Urinary bladder (tissue), 4 donors: Measurements from ENCODE around the gene DHFR. TPM values are rescaled to one million over a fixed set of nuclear protein-coding genes. Genes with fewer than 3 reads are reported as not detected.

Experiments
- DNase-seq: peaks from one replicate; pipeline ENCODE4 v3.0.0-alpha.2; 2015; ENCODE audit errors: extremely low spot score
- H3K27ac ChIP-seq: one replicate; pipeline ENCODE4 v1.5.1; 2013; ENCODE audit warnings: low read depth, mild to moderate bottlenecking, moderate library complexity
- H3K36me3 ChIP-seq: one replicate; pipeline ENCODE4 v1.6.1; 2013; ENCODE audit warnings: mild to moderate bottlenecking, moderate library complexity; ENCODE audit not compliant: insufficient read depth
- H3K4me1 ChIP-seq: one replicate; pipeline ENCODE4 v1.6.1; 2013; ENCODE audit warnings: mild to moderate bottlenecking, moderate library complexity; ENCODE audit not compliant: insufficient read depth
- H3K4me3 ChIP-seq: one replicate; pipeline ENCODE4 v1.5.1; 2013; ENCODE audit warnings: low read depth, low read length
- WGBS: extraction: QIAGEN DNeasy Blood & Tissue Kit; methylation state at CpG from one replicate; pipeline ENCODE4 v1.1.7; 2013; 5-methylcytosine and 5-hydroxymethylcytosine counted together
- polyA plus RNA-seq: library from polyadenylated mRNA; stranded (reverse); fragments of 200-250 nt; gene quantifications from one replicate; pipeline ENCODE4 v1.2.3, GENCODE V29; 2013
- total RNA-seq: library from RNA; depleted of rRNA; stranded (reverse); fragments of >200 nt; gene quantifications from one replicate; pipeline ENCODE4 v1.2.3, GENCODE V29; 2014
- donor health status: healthy with polysubstance abuse.
- donor health status: healthy.

The DHFR gene
- total RNA-seq (30.5 TPM), polyA plus RNA-seq (11.3 TPM)

DNA sequence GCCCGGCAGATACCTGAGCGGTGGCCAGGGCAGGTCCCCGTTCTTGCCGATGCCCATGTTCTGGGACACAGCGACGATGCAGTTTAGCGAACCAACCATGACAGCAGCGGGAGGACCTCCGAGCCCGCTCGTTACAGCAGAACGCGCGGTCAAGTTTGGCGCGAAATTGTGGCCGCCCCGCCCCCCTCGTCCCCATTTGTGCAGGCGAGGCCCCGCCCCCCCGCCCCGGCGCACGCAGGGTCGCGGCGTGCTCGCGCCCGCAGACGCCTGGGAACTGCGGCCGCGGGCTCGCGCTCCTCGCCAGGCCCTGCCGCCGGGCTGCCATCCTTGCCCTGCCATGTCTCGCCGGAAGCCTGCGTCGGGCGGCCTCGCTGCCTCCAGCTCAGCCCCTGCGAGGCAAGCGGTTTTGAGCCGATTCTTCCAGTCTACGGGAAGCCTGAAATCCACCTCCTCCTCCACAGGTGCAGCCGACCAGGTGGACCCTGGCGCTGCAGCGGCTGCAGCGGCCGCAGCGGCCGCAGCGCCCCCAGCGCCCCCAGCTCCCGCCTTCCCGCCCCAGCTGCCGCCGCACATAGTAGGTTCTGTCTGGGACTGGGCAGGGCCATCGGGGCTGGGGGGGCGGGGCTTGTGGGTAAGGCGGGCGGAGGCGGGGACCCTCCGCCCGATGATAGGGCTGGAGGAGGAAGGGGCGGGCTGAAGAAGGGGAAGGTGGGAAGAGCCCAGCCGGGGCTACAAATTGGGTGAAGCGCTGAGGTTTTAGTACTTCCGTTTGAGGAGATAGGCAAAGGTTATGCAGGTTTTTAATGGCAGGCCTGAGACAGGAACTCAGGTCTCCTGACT, at the start of gene DHFR, which contains the start of gene MSH3:
DHFR (minus strand) TSS at position 593 of the 840 bp plus-strand sequence; CDS start at position 99, 494 bp downstream.
MSH3 (plus strand) TSS at position 262 of the 840 bp plus-strand sequence; CDS start at position 338, 76 bp downstream.
- DNase-seq: peak; percentile 69
- WGBS: under 1% methylated on average over 74 of the region's 74 CpGs
- Histone ChIP-seq H3K4me1 (peaks cover 3% of the 10 kb centered on the region), H3K4me3 (peak within 1 kb of the TSS; percentile 89), H3K27ac (peak within 1 kb of the TSS; percentile 86), H3K36me3 (peaks cover 2% of the 10 kb centered on the region)

DNA sequence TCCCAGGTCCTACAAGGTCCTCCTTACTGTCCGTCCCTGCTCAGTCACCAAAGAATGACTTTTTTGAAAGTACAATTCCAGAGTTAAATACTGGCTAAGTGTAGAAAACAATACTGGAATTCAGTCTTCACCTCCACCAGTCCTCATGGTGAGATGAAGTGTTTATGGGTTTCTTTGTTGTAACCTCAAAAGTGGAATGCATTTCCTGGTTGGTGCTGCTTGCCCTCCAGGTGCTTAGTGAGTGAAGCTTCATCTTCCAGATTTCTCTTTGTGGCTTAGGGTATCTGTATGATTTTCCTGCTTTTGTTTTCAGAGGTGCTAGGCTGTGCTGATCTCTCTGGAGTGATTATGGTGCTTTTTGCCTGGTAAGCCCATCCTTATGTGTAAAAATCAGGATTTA, 49.4 kb upstream of the DHFR start:
- Histone ChIP-seq H3K36me3 (peaks cover 7% of the 10 kb centered on the region), H3K4me1 (no peaks in the 10 kb centered on the region), H3K4me3 (no peak overlapping the region), H3K27ac (no peak overlapping the region)
- no peak for DNase-seq
- WGBS: 86% methylated on average over 1 of the region's 1 CpG

DNA sequence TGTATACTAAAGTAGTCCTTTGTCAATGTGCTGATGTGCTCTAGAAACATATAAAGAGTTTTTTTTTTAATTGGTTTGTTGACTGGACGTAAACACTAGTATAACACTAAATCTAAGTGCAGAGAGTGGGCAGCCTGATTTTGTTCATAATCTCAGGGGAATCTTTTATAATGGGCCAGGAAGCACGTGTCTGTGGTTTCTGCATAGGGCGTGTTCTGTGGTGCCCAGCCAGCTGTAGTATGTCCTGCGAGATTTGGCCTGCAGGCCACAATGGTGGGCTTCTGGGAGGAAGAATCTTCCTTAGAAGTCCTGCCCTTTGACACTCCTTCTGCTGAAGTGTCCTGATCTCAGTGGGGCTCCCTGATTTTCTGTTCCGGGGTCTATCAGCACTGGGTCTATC, 49.0 kb upstream of the DHFR start:
- H3K36me3 ChIP-seq: peaks cover 7% of the 10 kb centered on the region
- 74% methylated on average over 5 of the region's 5 CpGs for WGBS

DNA sequence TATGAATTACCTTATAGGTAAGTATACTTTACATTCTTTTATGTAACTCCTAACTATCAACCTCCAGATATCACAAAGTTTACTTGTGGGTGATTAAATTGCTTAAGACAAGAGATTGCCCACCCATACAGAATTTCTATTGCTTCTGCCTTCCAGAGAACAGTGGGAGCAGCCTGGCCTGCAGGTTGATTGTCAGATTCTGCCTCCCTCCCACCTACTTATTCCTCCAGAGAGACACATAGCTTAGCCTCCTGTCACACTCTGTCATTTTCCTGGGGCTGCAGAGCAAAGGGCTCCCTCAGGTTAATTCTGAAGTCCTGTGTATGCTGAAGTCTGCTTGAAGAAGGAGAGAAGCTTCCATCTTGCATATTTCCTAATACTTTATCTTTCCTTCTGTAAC, 48.5 kb upstream of the DHFR start:
- Histone ChIP-seq H3K4me1 (no peaks in the 10 kb centered on the region), H3K4me3 (no peak overlapping the region), H3K36me3 (peaks cover 7% of the 10 kb centered on the region), H3K27ac (no peak overlapping the region)
- no peak for DNase-seq

More for the DNA sequence above, 49.0 kb upstream of the DHFR start:
- Histone ChIP-seq H3K4me3 (no peak overlapping the region), H3K4me1 (no peaks in the 10 kb centered on the region), H3K27ac (no peak overlapping the region)
- no peak for DNase-seq

DNA sequence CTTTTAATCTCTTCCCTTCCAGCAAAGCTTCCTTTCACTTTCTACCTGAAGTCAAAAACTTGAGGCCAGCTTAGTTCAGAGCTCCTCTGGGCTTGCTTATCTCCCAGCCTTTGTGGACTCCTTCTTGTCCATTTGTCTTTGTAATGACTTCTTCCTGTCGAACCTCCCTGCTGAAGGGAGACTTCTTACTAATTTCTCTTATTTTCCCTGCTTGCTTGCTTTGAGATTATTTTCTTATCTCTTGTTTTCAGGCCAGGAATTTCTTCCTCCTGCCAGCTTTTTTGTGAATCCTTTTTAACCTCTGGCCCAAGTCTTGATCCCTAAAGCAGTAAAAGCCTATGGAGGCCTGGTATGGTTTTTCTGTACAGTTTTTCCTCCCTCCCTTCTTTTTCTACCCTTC, 46.8 kb upstream of the DHFR start:
- DNase-seq: no peak
- Histone ChIP-seq H3K27ac (no peak overlapping the region), H3K36me3 (peaks cover 7% of the 10 kb centered on the region), H3K4me3 (no peak overlapping the region), H3K4me1 (no peaks in the 10 kb centered on the region)
- WGBS: 40% methylated on average over 1 of the region's 1 CpG

DNA sequence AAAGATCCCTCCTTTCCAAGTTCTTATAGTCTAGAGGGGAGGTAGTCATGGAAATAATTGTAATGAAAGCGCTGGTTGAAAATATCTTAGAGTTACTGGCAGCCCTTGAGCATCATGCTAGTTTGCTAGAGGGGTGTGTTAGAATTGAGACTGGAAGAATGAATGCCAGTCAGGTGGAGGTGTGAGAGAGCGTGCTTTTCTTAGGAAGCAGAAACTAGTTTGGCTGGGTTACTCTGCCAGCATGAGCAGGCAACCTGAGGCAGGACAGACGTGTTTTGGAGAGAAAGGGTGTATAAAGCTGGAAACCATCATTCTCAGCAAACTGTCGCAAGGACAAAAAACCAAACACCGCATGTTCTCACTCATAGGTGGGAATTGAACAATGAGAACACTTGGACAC, 43.6 kb upstream of the DHFR start:
- Histone ChIP-seq H3K4me1 (no peaks in the 10 kb centered on the region), H3K4me3 (no peak overlapping the region), H3K36me3 (peaks cover 7% of the 10 kb centered on the region), H3K27ac (no peak overlapping the region)
- WGBS: 77% methylated on average over 5 of the region's 5 CpGs
- DNase-seq: no peak

DNA sequence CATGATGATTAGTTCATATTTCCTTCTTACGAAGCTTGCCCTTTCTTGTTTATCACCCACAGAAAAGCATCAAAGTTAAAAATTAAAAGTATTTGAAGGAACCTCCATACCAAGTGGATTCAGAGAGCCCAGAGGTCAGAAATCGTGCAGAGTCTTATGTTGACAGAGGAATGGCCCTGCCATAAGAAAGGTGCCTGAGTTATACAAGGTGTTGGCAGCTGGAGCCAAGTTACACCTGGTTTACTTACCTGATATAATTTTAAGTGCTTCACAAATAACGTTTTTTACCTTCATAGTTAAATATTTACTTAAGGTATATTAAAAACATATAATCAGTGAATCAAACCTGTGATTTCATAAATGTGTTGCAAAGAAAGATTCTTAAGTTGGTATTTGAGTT, 42.3 kb upstream of the DHFR start:
- 78% methylated on average over 3 of the region's 3 CpGs for whole genome bisulfite sequencing
- no peak for DNase-seq
- Histone ChIP-seq H3K4me1 (no peaks in the 10 kb centered on the region), H3K27ac (no peak overlapping the region), H3K4me3 (no peak overlapping the region), H3K36me3 (peaks cover 5% of the 10 kb centered on the region)

DNA sequence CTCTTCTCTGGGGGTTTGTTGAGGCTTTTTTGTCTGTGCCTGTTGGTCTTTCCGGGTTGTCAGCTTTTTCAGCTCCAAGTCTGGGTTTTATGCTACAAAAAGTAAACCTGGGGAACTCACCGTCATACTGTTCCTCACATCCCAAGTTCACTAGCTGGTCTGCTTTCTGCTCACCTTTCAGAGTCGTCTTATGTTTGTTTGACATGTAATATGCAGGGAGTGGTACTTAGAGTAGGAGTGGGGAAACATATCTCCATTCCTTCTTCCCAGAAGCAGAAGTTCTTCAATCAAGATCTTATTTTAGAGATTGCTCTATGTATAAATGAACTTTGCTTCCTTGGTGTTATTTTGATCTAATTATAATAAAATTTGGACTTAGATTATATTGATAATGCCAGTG, 41.7 kb upstream of the DHFR start:
- no peaks in the 10 kb centered on the region for H3K4me1 ChIP-seq
- WGBS: 90% methylated on average over 3 of the region's 3 CpGs
- no peak overlapping the region for H3K4me3 ChIP-seq
- DNase-seq: no peak
- peaks cover 3% of the 10 kb centered on the region for H3K36me3 ChIP-seq
- H3K27ac ChIP-seq: no peak overlapping the region

DNA sequence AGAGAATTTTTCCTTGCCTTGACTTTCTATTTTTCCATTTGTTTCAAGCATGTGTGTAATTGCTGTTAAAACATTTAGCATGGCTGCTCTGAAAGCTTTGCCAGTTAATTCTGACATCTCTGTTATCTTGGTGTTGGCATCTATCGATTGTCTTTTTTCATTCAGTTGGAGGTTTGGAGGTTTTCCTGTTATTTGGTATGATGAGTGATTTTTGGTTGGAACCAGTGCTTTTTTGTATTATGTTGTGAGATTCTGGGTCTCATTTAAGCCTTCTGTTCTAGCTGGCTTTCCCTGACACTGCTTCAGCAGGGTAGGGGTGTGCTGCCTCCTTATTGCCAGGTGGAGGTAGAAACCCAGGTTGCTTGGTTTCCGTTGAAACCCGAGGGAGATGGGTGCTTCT, 40.9 kb upstream of the DHFR start:
- no peaks in the 10 kb centered on the region for H3K4me1 ChIP-seq
- no peak overlapping the region for H3K27ac ChIP-seq
- no peaks in the 10 kb centered on the region for H3K36me3 ChIP-seq
- WGBS: 95% methylated on average over 3 of the region's 3 CpGs
- no peak overlapping the region for H3K4me3 ChIP-seq
- no peak for DNase-seq

DNA sequence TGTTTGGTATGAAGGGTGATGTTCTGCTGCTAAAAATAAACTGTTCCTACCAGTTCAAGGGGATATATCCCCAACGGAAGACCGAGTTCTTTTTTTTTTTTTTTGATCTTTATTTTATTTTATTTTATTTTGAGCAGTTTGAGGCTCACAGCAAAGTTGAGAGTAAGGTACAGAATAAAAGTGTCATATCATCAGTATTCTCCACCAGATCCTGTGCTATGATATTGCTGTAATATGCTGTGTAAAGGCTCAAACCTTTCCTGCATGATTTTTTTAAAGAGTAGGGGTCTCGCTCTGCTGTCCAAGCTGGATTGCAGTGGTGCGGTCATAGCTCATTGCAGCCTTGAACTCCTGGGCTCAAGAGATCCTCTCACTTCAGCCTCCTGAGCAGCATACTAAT, 34.8 kb upstream of the DHFR start:
- Histone ChIP-seq H3K4me3 (no peak overlapping the region), H3K27ac (no peak overlapping the region), H3K36me3 (no peaks in the 10 kb centered on the region), H3K4me1 (no peaks in the 10 kb centered on the region)
- no peak for DNase-seq
- WGBS: 92% methylated on average over 4 of the region's 4 CpGs

DNA sequence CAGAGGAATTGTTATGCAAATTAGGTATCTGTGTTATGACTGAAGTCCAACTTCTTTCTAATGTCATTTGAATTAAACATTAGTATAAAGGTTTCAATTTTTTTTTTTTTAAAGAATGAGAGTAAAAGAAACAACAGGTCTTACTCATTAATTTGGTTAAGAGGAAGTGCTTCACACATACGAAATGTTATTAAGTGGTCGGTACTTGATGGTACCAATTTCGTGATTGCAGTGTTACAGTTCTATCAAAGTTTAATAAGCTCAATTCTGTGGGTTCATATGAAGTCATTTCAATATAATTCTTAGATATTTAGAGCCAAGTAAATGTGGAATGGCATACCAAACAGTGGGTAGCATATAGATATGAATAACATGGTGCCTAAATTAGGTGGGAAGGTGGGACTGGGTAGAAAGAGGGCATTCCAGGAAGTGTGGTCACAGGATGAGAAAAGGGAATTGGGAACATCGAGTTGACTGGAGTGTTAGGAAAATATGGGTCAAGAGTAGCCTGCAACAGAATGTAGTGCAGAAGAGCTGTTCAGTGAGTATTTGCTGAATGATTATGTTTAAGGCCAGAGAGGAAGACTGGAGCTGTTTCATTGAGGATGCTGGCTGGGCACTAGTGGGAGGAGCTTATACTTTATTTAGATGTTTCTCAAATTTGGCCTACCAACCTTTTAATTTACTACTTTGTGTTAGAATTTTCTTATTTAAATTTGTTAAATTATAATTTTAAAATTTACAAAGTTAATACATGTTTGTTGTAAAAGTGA, 34.1 kb upstream of the DHFR start:
- no peaks in the 10 kb centered on the region for H3K4me1 ChIP-seq
- no peak overlapping the region for H3K27ac ChIP-seq
- WGBS: 86% methylated on average over 4 of the region's 4 CpGs
- H3K4me3 ChIP-seq: no peak overlapping the region
- H3K36me3 ChIP-seq: no peaks in the 10 kb centered on the region
- DNase-seq: no peak

DNA sequence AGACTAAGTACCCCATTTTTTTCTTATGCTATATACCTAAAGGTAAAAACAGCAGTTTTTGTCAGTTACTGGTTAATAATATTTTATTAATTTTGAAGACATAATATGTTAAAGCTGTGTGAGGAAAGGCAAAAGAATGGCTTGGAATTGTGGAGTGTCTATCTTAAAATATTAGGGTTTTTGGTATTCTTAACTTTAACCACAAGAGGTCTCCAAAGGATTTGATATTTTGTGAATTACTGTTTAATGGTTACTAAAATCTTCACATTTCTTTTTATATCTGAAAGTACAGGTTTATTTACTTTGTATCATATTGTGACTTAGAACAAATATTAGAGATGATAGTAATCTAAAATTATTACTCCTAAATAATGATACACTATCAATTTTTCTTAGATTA, 32.0 kb upstream of the DHFR start:
- no peaks in the 10 kb centered on the region for H3K36me3 ChIP-seq
- H3K4me3 ChIP-seq: no peak overlapping the region
- H3K27ac ChIP-seq: no peak overlapping the region
- DNase-seq: no peak
- no peaks in the 10 kb centered on the region for H3K4me1 ChIP-seq

DNA sequence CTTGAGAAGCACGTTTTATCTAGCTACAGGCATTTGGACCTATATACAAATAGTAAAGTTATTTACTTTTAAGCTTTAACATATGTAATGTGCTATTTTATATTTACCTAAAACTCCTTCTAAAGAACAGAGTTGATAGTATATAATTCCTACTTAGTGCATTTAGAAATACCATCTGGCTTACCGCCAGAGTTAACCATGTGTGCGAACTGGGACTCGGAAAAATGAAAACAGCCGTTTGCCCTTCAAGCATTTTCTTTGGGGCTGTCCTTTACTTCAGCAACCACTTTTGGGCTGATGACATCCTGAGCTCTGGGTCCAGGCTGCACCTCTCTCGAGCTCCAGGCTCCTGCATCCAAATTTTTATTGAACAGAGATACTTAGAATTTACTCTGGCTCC, 21.9 kb upstream of the DHFR start:
- Histone ChIP-seq H3K27ac (no peak overlapping the region), H3K36me3 (peaks cover 1% of the 10 kb centered on the region), H3K4me3 (no peak overlapping the region), H3K4me1 (no peaks in the 10 kb centered on the region)
- 40% methylated on average over 6 of the region's 6 CpGs for WGBS
- DNase-seq: no peak

DNA sequence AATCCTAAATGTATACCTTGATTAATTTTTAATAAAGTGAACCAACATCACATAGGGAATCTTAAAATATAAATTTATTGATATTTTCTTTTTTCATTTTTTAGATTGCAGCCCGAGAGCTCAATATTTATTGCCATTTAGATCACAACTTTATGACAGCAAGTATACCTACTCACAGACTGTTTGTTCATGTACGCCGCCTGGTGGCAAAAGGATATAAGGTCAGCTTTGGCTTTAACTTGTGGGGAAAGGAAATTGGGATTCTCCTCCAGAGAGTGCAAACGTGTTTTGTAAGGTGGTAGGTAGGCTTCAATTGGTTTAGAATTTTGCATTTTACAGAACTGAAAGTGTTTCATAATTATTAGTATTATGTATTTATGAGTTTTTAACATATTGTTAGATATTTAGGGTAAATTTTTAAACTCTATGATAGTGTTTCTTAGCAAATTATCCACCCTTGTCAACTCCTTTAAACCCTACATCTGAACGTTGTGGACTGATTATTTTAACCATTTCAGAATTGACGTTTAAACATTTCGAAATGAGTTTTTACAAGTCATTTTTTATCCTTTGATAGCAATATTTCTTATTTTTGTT, 17.5 kb upstream of the DHFR start:
- Histone ChIP-seq H3K36me3 (peaks cover 3% of the 10 kb centered on the region), H3K4me1 (no peaks in the 10 kb centered on the region), H3K27ac (no peak overlapping the region), H3K4me3 (no peak overlapping the region)
- WGBS: 36% methylated on average over 7 of the region's 7 CpGs
- DNase-seq: peak; percentile 56
